Endothelial cell of umbilical vein (primary cell): ENCODE results near the gene CCSAP. TPM values are rescaled to one million over a fixed set of nuclear protein-coding genes. Genes with fewer than 3 reads are reported as not detected.
A peak's percentile ranks its signal among the peaks of the same experiment; 100 is the strongest.

Experiments
- BruUV-seq: library from RNA; stranded (reverse); fragments of 400-500 nt; replicated peaks from 2 replicates; lab custom pipeline; 2021; lab: Mats Ljungman, UMichigan
- CTCF ChIA-PET: fragments of 300-600, 350-600 bp; sonication (Branson Sonifier 250); formaldehyde crosslinking; loops from one replicate; lab custom pipeline; 2021; ENCODE audit warnings: antibody characterized with exemption, inconsistent platforms; lab: Charles Lee
- POLR2A ChIA-PET: fragments of 300-600, 350-600 bp; sonication (Branson Sonifier 250); formaldehyde crosslinking; loops from one replicate; lab custom pipeline; 2021; ENCODE audit warnings: antibody characterized with exemption, inconsistent platforms; lab: Charles Lee
- DNase-seq: peaks from one replicate; pipeline ENCODE4 v3.0.0-alpha.2; 2011; ENCODE audit warnings: low read depth, low spot score
- FAIRE-seq: peaks from 2 replicates; lab custom pipeline; 2011; peaks lifted over from hg19 to GRCh38; lab: Jason Lieb, UNC
- H2AFZ ChIP-seq: 2 replicates; pipeline ENCODE4 v1.6.0; 2012; ENCODE audit warnings: low read depth, low read length, control low read depth, inconsistent platforms
- H3K27ac ChIP-seq: 2 replicates; pipeline ENCODE4 v1.5.1; 2011; ENCODE audit warnings: low read depth, mild to moderate bottlenecking, control low read depth, low read length, moderate library complexity; ENCODE audit not compliant: insufficient read depth
- H3K27me3 ChIP-seq, 2 experiments: 2 replicates each; pipeline versions ENCODE4 v1.6.0 to v1.6.1; 2011; ENCODE audit warnings: low read length in 2 of 2, mixed read lengths in 1 of 2; ENCODE audit not compliant: control insufficient read depth in 2 of 2, insufficient read depth in 2 of 2
- H3K36me3 ChIP-seq, 2 experiments: 2 replicates in 1 of 2; 3 replicates in 1 of 2; pipeline ENCODE4 v1.5.1; 2011; ENCODE audit warnings: low read length in 2 of 2, mild to moderate bottlenecking in 1 of 2, moderate library complexity in 1 of 2; ENCODE audit not compliant: control insufficient read depth in 2 of 2, insufficient read depth in 2 of 2; ENCODE audit errors: extremely low read depth in 1 of 2
- H3K4me1 ChIP-seq: 3 replicates; pipeline ENCODE4 v1.5.1; 2011; ENCODE audit warnings: mild to moderate bottlenecking, low read length; ENCODE audit not compliant: control insufficient read depth, insufficient read depth; ENCODE audit errors: extremely low read depth
- H3K4me2 ChIP-seq: 2 replicates; pipeline ENCODE4 v1.6.1; 2011; ENCODE audit warnings: low read length, control low read depth, mixed read lengths; ENCODE audit not compliant: insufficient read depth
- H3K4me3 ChIP-seq, 3 experiments: fragments of 200-600 bp in 1 of 3; sonication (generic), shearing (Covaris generic) in 1 of 3; replicated peaks in 1 of 3; 2 replicates each; pipeline ENCODE4 v1.5.1; 2011 to 2016; ENCODE audit warnings: control low read depth in 3 of 3, low read length in 3 of 3, mild to moderate bottlenecking in 2 of 3, inconsistent platforms in 1 of 3, low read depth in 1 of 3, moderate library complexity in 1 of 3; ENCODE audit not compliant: insufficient read depth in 1 of 3
- H3K79me2 ChIP-seq: 2 replicates; pipeline ENCODE4 v1.6.0; 2012; ENCODE audit warnings: low read length, inconsistent platforms; ENCODE audit not compliant: control insufficient read depth, insufficient read depth
- H3K9ac ChIP-seq: replicated peaks from 2 replicates; pipeline ENCODE3; 2011; ENCODE audit warnings: low read length, control low read depth; ENCODE audit not compliant: insufficient read depth; ENCODE audit errors: extremely low read depth
- H3K9me1 ChIP-seq: replicated peaks from 3 replicates; pipeline ENCODE4 v1.6.0; 2011; ENCODE audit warnings: mild to moderate bottlenecking, low read length; ENCODE audit not compliant: control insufficient read depth, insufficient read depth; ENCODE audit errors: extremely low read depth
- H3K9me3 ChIP-seq: replicated peaks from 2 replicates; pipeline ENCODE4 v1.5.1; 2012; ENCODE audit warnings: low read length, inconsistent platforms; ENCODE audit not compliant: control insufficient read depth, insufficient read depth
- H4K20me1 ChIP-seq: replicated peaks from 2 replicates; pipeline ENCODE3; 2011; ENCODE audit warnings: mild to moderate bottlenecking, low read length; ENCODE audit not compliant: control insufficient read depth, insufficient read depth; ENCODE audit errors: extremely low read depth
- EZH2 ChIP-seq: IDR thresholded peaks from 2 replicates; pipeline ENCODE4 v1.6.1; 2012; ENCODE audit warnings: borderline replicate concordance, low read depth, mild to moderate bottlenecking, moderate library complexity, low read length, inconsistent platforms; ENCODE audit not compliant: severe bottlenecking
- FOS ChIP-seq: IDR thresholded peaks from 2 replicates; pipeline ENCODE4 v1.6.1; 2011; ENCODE audit warnings: mild to moderate bottlenecking, low read length, moderate library complexity, borderline replicate concordance; ENCODE audit not compliant: insufficient read depth
- GATA2 ChIP-seq: IDR thresholded peaks from 2 replicates; pipeline ENCODE4 v1.7.0; 2011; ENCODE audit warnings: low read depth, mild to moderate bottlenecking, moderate library complexity, mixed read lengths, low read length; ENCODE audit not compliant: insufficient read length, insufficient read depth
- JUN ChIP-seq: IDR thresholded peaks from 2 replicates; pipeline ENCODE4 v1.6.1; 2011; ENCODE audit warnings: borderline replicate concordance, low read depth; ENCODE audit not compliant: insufficient read length, insufficient read depth
- MAX ChIP-seq: IDR thresholded peaks from 2 replicates; pipeline ENCODE4 v1.6.1; 2011; ENCODE audit not compliant: insufficient read depth, insufficient read length
- MYC ChIP-seq: IDR thresholded peaks from one replicate; pipeline ENCODE4 v1.6.1; 2011; ENCODE audit warnings: mild to moderate bottlenecking, low read depth, low read length
- POLR2A ChIP-seq: IDR thresholded peaks from 2 replicates; pipeline ENCODE4 v1.6.1; 2012; ENCODE audit warnings: low read depth, mild to moderate bottlenecking, control low read depth, low read length
- POLR2AphosphoS5 ChIP-seq: IDR thresholded peaks from 2 replicates; pipeline ENCODE4 v1.6.1; 2012; ENCODE audit warnings: low read depth, mild to moderate bottlenecking, control low read depth, low read length, moderate library complexity; ENCODE audit not compliant: insufficient read depth
- dilution Hi-C: fragments of 300-500 bp; cut with MboI; formaldehyde crosslinking; loops from one replicate; pipeline ENCODE4 v1.15.0; 2019; ENCODE audit warnings: low sequenced_read_pairs; ENCODE audit not compliant: extremely low pct_ligation_motif_present
- intact Hi-C: fragments of 100-400 bp; cut with micrococcal nuclease; formaldehyde crosslinking; loops from one replicate; pipeline ENCODE4 v1.10.0; 2022
- polyA plus RNA-seq, 4 experiments: library from polyadenylated mRNA; depleted of rRNA in 3 of 4; stranded (reverse) in 3 of 4; unstranded in 1 of 4; fragments of >200 nt; gene quantifications; 2 replicates each; pipeline versions ENCODE4 v1.2.1 to v1.2.3, GENCODE V29; 2011 to 2012; ENCODE audit warnings: missing spikeins in 1 of 4
- total RNA-seq: library from RNA; stranded (reverse); gene quantifications from 2 replicates; pipeline ENCODE4 v1.2.3, GENCODE V29; 2021
- TF ChIP-seq, protein P1 (sequence below), 2 donors: IDR thresholded peaks; 1 replicate in 1 of 2; 2 replicates in 1 of 2; pipeline ENCODE4 v1.5.1; 2011; ENCODE audit warnings: low read length in 2 of 2, mild to moderate bottlenecking in 2 of 2, moderate library complexity in 2 of 2, control low read depth in 1 of 2, inconsistent platforms in 1 of 2, low read depth in 1 of 2; ENCODE audit not compliant: insufficient read depth in 1 of 2; ENCODE audit errors: extremely low read depth in 1 of 2

Gene CCSAP
- total and polyA plus RNA-seq, 2 donors (not counting 3 experiments of a cell fraction or from before 2014, with no cell fraction given), result 1.3 to 5.7 TPM

GRCh38 chr1:229275005-229275404 is 67.8 kb downstream of the CCSAP start:
- no TSS peak for BruUV-seq
- POLR2A ChIA-PET, result interaction anchor here (0.7 kb wide), 1 partner anchor 445 kb away, joined by 9 read pairs; no protein-coding TSS in a partner anchor

DNA sequence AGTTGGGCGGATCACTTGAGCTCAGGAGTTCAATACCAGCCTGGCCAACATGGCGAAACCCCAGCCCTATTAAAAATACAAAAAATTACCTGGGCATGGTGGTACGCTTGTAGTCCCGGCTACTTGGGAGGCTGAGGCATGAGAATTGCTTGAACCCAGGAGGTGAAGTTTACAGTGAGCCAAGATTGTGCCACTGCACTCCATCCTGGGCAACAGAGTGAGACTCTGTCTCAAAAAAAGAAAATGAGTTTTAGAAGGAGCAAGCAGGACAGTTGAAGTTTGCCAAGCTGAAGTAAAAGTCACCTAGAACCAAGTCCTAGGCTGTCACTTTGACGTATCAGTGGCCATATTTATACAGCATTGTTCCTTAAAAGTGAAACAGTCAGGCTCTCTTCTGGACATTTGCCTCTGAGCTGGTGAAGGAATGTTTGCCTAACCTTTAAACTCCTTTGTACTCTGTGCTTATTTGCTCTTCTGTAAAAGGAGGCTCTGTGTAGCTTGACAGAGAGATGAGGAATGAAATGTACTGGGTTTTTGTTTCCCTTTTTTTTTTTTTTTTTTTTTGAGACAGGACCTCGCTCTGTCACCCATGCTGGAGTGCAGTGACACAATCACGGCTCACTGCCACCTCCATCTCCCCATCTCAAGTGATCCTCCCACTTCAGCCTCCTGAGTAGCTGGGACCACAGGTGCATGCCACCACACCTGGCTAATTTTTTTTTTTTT is 69.2 kb downstream of the CCSAP start:
- no peaks in the 10 kb centered on the region for H4K20me1 ChIP-seq
- H3K4me3 ChIP-seq, result no peak overlapping the region
- POLR2A ChIA-PET, result no interaction called here
- no peak overlapping the region for H3K4me2 ChIP-seq
- no peak overlapping the region for H3K27ac ChIP-seq
- H3K9me1 ChIP-seq, result no peaks in the 10 kb centered on the region
- peak; percentile 33 for DNase-seq
- dilution Hi-C loops, result no loop called here
- peak; percentile 62 for FAIRE-seq
- TF ChIP-seq FOS (no peak), EZH2 (no peak), MYC (no peak), POLR2AphosphoS5 (no peak), GATA2 (no peak), POLR2A (no peak), JUN (no peak), MAX (no peak)
- TF ChIP-seq, protein P1, sequence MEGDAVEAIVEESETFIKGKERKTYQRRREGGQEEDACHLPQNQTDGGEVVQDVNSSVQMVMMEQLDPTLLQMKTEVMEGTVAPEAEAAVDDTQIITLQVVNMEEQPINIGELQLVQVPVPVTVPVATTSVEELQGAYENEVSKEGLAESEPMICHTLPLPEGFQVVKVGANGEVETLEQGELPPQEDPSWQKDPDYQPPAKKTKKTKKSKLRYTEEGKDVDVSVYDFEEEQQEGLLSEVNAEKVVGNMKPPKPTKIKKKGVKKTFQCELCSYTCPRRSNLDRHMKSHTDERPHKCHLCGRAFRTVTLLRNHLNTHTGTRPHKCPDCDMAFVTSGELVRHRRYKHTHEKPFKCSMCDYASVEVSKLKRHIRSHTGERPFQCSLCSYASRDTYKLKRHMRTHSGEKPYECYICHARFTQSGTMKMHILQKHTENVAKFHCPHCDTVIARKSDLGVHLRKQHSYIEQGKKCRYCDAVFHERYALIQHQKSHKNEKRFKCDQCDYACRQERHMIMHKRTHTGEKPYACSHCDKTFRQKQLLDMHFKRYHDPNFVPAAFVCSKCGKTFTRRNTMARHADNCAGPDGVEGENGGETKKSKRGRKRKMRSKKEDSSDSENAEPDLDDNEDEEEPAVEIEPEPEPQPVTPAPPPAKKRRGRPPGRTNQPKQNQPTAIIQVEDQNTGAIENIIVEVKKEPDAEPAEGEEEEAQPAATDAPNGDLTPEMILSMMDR (IDR thresholded peaks at IDR 0.05; ENCODE audit: extremely low read depth in 1 of 2, insufficient read depth in 1 of 2, low read depth in 1 of 2, low read length in 2 of 2), result no peak
- H3K27me3 ChIP-seq, result no peaks in the 10 kb centered on the region
- H3K9ac ChIP-seq, result no peak overlapping the region
- intact Hi-C loops, result loop anchor here (5.0 kb wide), 1 partner anchor 234 kb away; the partner anchor contains the start of gene NUP133
- H3K79me2 ChIP-seq, result peaks cover 64% of the 10 kb centered on the region
- H3K9me3 ChIP-seq, result no peaks in the 10 kb centered on the region
- no peak overlapping the region for H2AFZ ChIP-seq
- peaks cover 10% of the 10 kb centered on the region for H3K4me1 ChIP-seq
- no TSS peak for BruUV-seq
- CTCF ChIA-PET, result interaction anchor here (0.6 to 1.9 kb wide), 4 partner anchors 9 to 208 kb away, joined by 3 to 4 read pairs (median 3); no protein-coding TSS in a partner anchor
- H3K36me3 ChIP-seq, result no peaks in the 10 kb centered on the region

More at GRCh38 chr1:229275005-229275404, 67.8 kb downstream of the CCSAP start:
- no peak overlapping the region for H3K4me2 ChIP-seq
- dilution Hi-C loops (no loop called here), intact Hi-C loops (no loop called here)
- H3K27me3 ChIP-seq, result no peaks in the 10 kb centered on the region
- H3K4me1 ChIP-seq, result peaks cover 13% of the 10 kb centered on the region
- DNase-seq, result no peak
- no peak overlapping the region for H3K27ac ChIP-seq
- no peak overlapping the region for H3K4me3 ChIP-seq
- H2AFZ ChIP-seq, result no peak overlapping the region
- no peaks in the 10 kb centered on the region for H3K36me3 ChIP-seq
- no peak overlapping the region for H3K9ac ChIP-seq
- H4K20me1 ChIP-seq, result peaks cover 4% of the 10 kb centered on the region
- CTCF ChIA-PET, result no interaction called here
- FAIRE-seq, result no peak
- TF ChIP-seq GATA2 (no peak), POLR2AphosphoS5 (no peak)
- no peaks in the 10 kb centered on the region for H3K9me1 ChIP-seq
- H3K79me2 ChIP-seq, result peaks cover 75% of the 10 kb centered on the region
- no peaks in the 10 kb centered on the region for H3K9me3 ChIP-seq
